AG09309 (cell line): ENCODE results near the gene UBE2I.

Experiments used
- DNase-seq: peaks from one replicate; pipeline ENCODE4 v3.0.0-alpha.2; 2010; ENCODE audit warnings: low read depth
- H3K4me3 ChIP-seq: 2 replicates; pipeline ENCODE4 v1.5.1; 2011; ENCODE audit warnings: mild to moderate bottlenecking, low read depth, low read length, moderate library complexity; ENCODE audit not compliant: control insufficient read depth
- TF ChIP-seq, protein P1 (sequence below): IDR thresholded peaks from 2 replicates; pipeline ENCODE4 v1.5.1; 2011; ENCODE audit warnings: mild to moderate bottlenecking, low read depth, low read length, inconsistent platforms; ENCODE audit not compliant: insufficient read depth, control insufficient read depth; ENCODE audit errors: missing control alignments

Gene UBE2I

DNA sequence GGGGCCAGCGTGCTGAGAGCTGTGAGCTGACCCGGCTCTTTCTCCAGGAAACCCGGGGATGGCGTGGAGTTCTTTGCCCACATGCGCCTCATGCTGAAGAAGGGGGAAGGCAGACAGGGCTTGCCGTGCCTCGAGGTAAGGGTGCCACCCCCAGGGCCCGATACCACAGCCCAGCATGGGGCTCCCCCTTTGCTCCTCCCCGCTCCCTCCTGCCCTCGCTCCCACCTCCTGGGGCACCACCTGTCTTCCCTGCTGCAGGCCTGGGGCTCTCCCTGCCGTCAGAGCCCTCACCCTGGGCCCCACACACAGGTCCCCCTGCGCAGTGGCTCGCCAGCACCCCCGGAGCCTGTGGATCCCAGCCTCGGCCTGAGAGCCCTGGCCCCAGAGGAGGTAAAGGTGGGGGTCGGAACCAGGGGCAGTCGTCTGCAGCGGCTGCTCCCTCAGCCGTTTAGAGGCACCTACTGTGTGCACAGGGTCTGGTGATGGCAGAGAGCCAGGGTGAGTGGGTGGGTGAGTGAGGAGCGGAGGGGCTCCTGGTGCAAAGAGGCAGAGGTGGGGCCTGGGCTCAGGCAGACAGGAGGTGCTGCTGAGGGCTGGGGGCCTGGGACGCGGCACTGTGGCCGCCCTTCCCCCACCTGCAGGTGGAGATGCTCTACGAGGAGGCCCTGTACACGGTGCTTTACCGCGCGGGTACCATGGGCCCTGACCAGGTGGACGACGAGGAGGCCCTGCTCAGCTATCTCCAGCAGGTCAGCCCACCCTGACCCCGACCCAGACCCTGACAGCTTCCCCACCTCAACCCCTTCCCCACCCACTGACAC, 29.6 kb downstream of the UBE2I start:
- no peak overlapping the region for H3K4me3 ChIP-seq
- TF ChIP-seq, protein P1, sequence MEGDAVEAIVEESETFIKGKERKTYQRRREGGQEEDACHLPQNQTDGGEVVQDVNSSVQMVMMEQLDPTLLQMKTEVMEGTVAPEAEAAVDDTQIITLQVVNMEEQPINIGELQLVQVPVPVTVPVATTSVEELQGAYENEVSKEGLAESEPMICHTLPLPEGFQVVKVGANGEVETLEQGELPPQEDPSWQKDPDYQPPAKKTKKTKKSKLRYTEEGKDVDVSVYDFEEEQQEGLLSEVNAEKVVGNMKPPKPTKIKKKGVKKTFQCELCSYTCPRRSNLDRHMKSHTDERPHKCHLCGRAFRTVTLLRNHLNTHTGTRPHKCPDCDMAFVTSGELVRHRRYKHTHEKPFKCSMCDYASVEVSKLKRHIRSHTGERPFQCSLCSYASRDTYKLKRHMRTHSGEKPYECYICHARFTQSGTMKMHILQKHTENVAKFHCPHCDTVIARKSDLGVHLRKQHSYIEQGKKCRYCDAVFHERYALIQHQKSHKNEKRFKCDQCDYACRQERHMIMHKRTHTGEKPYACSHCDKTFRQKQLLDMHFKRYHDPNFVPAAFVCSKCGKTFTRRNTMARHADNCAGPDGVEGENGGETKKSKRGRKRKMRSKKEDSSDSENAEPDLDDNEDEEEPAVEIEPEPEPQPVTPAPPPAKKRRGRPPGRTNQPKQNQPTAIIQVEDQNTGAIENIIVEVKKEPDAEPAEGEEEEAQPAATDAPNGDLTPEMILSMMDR = no peak
- DNase-seq = no peak

DNA sequence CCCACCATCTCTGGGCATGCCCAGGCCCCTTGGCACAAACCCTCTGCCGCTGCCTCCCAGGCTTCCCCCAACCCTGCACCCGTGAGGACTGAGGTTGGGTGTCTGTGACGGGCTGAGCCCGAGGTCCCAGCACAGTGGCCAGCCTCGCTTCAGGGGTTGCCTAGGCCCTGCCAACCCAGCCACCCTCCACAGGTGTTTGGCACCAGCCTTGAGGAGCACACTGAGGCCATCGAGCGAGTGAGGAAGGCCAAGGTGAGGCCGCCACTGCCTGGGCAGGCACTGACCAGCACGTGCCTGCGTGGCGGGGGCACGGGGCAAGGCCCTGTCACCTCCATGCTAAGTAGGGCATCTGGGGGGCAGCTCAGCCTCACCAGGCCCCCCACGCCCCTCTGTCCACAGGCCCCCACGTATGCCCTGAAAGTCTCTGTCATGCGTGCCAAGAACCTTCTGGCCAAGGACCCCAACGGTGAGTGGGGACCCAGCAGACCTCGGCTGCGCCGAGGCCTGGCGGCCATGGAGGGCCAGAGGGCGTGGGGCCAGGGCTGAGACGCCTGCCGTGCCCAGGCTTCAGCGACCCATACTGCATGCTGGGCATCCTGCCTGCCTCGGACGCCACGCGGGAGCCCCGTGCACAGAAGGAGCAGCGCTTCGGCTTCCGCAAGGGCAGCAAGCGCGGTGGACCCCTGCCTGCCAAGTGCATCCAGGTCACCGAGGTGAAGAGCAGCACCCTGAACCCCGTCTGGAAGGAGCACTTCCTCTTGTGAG, 31.5 kb downstream of the UBE2I start:
- no peak overlapping the region for H3K4me3 ChIP-seq
- no peak for DNase-seq
- TF ChIP-seq, protein P1 = no peak

DNA sequence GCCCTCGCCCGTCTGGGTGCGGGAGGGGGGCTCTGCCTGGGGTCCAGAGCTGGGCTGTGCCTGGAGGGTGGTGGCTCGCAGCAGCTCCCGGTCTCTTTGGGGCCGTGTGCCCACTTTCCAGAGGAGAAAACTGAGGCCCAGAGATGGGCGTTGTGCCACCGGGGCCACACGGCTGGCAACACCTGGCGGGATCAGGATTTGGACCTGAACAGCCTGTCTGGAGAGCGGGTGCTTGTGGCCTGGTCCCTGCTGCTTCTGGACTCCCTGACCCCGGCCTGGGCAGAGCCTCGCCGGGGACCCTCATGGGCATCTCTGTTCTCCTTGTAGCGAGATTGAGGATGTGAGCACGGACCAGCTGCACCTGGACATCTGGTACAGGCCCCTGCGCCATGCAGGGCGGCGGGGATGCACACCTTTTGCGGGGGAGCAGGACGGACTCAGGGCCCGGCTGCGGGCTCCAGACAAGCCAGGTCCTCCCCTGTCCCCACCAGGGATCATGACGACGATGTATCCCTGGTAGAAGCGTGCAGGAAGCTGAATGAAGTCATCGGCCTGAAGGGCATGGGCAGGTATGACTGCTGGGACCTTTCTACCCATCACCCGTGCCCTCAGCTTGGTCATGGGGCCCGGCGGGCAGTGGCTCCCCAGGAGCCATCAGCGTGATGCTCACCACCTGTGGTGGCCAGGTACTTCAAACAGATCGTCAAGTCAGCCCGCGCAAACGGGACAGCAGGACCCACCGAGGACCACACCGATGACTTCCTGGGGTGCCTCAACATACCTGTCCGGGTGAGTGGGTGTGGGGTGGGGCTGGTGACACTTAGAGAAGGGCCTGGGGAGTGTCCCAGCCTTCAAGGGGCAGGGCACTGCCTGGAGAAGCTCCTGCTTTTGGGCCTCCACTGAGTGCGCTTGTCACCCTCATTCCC, 32.3 kb downstream of the UBE2I start:
- DNase-seq = no peak
- H3K4me3 ChIP-seq = no peak overlapping the region
- TF ChIP-seq, protein P1 = no peak

DNA sequence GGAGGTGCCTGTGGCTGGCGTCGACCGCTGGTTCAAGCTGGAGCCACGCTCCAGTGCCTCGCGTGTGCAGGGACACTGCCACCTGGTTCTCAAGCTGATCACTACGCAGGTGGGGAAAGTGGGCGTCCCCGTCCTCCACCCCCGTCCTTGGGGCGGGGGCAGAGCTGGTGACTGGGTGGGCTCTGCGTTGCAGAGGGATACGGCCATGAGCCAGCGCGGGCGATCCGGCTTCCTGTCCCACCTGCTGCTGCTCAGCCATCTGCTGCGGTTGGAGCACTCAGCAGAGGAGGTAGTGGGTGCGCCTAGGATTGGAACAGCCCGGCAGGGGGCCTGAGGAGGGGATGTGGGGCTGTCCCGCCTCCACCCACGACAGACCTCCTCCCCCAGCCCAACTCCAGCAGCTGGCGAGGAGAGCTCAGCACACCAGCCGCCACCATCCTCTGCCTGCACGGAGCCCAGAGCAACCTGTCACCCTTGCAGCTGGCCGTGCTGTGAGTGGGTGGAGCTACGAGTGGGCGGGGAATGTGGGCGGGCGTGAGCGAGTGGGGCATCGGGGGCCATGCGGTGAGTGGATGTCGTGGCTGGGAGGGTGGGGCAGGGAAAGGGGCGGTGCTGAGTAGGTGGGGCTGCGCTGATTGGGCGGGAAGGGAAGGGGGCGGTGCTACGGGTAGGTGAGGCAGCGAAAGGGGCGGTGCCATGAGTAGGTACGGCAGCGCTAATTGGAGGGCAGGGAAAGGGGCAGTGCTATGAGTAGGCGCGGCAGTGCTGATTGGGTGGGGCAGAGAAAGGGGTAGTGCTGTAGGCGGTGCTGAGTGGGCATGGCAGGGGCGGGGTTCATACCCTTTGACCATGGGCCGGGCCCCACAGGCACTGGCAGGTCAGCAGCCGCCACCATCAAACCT, 33.3 kb downstream of the UBE2I start:
- no peak for DNase-seq
- TF ChIP-seq, protein P1 = no peak
- no peak overlapping the region for H3K4me3 ChIP-seq

DNA sequence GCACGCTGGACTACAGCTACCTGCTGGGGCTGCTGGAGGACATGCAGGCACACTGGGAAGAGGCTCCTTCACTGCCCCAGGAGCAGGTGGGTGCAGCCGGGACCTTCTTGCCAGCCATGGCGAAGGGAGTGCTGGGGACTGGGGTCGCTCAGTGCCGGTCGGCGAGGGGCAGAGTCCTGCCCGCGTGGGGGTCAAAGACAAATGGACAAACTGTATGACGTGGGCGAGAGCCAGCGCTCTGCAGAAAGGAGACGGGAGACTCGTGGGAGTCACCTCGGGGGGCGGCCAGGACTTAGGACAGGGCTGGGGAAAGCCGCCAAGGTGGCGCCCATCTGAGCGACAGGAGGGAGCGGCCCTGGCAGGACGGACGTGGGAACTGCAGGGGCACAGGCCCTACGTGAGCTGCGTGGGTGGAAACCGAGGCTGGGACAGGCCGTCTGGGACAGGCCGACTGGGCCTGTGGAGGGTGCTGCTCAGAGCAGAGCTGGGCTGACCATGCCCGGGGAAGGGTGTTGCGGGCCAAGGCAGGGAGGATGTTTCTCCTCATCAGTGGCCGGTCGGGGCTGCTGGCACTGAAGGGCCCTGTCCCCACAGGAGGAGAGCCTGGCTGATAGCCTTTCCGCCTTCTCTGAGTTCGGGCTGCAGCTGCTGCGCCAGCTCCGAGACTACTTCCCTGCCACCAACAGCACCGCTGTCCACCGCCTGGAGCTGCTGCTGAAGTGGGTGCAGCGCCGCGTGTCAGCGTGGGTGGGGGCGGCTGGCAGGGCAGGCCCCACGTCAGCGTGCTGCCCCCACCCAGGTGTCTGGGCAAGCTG, 34.2 kb downstream of the UBE2I start:
- TF ChIP-seq, protein P1 = no peak
- H3K4me3 ChIP-seq = no peak overlapping the region
- DNase-seq = no peak
